ENCODE results near the gene ITGAE.

DNA sequence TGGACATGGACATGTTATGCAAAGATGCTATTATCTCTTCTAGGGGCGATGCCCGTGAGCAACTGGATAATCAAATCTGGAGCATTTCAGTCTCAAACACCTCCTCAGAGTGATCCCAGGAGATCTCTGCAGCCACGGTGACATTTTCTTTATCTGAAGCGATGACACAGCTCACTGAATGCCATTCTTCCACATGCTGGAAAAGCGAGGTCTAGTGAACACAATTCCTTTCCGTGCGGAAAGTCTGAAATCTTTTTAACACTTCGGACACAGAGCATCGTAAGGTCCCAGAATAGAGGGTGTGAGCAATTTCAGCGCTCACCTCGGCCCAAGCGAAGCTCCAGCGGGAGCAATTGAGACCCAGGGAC, 77.8 kb downstream of the ITGAE start:
- TF ChIP-seq, protein P1, sequence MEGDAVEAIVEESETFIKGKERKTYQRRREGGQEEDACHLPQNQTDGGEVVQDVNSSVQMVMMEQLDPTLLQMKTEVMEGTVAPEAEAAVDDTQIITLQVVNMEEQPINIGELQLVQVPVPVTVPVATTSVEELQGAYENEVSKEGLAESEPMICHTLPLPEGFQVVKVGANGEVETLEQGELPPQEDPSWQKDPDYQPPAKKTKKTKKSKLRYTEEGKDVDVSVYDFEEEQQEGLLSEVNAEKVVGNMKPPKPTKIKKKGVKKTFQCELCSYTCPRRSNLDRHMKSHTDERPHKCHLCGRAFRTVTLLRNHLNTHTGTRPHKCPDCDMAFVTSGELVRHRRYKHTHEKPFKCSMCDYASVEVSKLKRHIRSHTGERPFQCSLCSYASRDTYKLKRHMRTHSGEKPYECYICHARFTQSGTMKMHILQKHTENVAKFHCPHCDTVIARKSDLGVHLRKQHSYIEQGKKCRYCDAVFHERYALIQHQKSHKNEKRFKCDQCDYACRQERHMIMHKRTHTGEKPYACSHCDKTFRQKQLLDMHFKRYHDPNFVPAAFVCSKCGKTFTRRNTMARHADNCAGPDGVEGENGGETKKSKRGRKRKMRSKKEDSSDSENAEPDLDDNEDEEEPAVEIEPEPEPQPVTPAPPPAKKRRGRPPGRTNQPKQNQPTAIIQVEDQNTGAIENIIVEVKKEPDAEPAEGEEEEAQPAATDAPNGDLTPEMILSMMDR (IDR thresholded peaks at IDR 0.05), result no peak
- TF ChIP-seq POLR2AphosphoS5 (IDR thresholded peaks at IDR 0.05), result no peak

All from prostate gland (tissue), 2 donors.